Fibroblast of gingiva (primary cell): ENCODE data around the gene PDCD4.
A peak's percentile ranks its signal among the peaks of the same experiment; 100 is the strongest.
"Not testable (repeated sequence)": the region's sequence is repeated elsewhere in the genome, so short reads cannot be mapped to it uniquely, and the experiment has no call there.

ENCODE experiments used
- DNase-seq: peaks from one replicate; pipeline ENCODE4 v3.0.0-alpha.2; 2011; ENCODE audit warnings: low read depth

The PDCD4 gene

GRCh38 chr10:110883924-110884323 is 12.2 kb downstream of the PDCD4 start:
- DNase-seq = no peak

- DNase-seq = no peak
Observed at GRCh38 chr10:110885932-110886674, 14.4 kb downstream of the PDCD4 start.

- DNase-seq = no peak
Observed at GRCh38 chr10:110887560-110887959, 15.8 kb downstream of the PDCD4 start.

GRCh38 chr10:110892602-110893288 is 21.0 kb downstream of the PDCD4 start:
- DNase-seq = no peak

- peak; percentile 52 for DNase-seq
Observed at GRCh38 chr10:110893559-110894179, 21.9 kb downstream of the PDCD4 start.

DNA sequence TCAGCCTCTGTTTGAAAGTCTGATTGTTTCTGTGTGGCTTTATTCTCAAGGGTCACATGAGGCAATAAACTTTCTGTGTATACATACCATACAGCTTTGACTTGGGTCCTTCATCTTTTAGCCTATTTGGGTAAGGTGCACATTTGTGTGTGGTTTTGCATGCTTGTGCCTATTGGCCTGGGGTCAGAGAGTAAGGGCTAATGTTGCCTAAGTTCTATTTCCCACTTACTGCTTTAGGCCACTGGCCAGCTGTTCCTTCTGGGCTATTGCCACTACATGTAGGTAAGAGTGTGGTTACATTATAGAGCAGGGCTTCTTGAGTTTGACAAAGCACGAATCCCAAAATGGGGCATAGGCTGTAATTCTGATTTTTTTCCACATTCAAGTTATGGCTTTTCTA is 25.5 kb downstream of the PDCD4 start:
- DNase-seq = no peak

- no peak for DNase-seq
Observed at GRCh38 chr10:110898391-110898790, 26.7 kb downstream of the PDCD4 start.

DNA sequence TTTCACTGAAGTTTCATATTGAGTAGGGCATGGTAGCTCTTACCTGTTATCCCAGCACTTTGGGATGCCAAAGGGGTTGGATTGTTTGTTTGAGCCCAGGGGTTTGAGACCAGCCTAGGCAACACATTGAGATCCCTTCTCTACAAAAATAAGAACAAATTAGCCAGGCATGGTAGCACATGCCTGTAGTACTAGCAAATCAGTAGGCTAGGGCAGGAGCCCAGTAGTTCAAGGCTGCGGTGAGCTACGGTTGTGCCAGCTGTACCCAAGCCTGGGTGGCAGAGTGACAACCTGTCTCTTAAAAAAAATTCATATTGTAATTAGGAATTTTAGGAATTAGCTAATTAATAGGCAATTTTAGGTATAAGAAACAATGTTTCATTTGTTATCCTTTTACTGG is 29.3 kb downstream of the PDCD4 start:
- no peak for DNase-seq

GRCh38 chr10:110901954-110902819 is 30.5 kb downstream of the PDCD4 start:
- peak; percentile 54 for DNase-seq

DNA sequence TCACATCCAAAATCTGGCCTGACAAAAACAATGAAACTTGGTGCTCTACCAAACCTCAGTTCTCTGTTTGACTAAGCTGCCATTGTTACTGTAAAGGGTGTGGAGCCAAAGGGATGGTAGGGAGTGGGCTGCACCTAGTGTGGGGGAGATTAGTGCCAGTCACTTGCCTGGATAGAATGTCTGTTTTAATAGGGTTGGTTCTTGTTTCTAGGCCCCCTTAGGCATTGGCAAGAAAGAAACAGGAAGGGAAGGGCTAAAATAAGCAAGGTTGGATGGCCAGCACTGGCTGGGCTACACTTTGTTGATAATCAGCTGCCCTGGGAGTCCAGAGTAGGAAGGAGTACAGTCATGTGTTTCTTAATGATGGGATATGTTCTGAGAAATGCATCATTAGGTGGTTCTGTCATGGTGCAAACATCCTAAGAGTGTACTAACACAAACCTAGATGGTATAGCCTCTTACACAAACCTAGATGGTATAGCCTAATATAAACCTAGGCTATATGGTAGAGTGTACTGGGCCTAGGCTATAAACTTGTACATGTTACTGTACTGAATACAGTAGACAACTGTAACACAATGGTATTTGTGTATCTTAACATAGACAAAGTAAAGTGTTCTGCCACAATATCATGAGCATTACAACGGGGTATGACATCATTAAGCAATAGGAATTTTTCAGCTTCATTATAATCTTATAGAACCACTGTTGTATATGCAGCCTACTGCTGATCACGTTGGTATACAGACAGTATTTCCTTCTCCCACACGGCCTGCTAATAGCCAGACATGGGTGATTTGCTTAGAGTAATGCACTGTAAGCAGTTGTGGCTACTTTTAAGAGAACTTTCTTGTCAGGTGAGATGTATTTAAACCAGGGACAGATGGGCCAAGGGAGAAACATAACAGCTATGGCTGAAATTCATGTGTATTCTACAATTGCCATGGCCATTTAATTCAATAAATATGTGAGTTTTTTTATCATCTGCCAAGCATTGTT is 31.9 kb downstream of the PDCD4 start:
- no peak for DNase-seq

- no peak for DNase-seq
Observed at GRCh38 chr10:110910138-110910537, 38.4 kb downstream of the PDCD4 start.

DNA sequence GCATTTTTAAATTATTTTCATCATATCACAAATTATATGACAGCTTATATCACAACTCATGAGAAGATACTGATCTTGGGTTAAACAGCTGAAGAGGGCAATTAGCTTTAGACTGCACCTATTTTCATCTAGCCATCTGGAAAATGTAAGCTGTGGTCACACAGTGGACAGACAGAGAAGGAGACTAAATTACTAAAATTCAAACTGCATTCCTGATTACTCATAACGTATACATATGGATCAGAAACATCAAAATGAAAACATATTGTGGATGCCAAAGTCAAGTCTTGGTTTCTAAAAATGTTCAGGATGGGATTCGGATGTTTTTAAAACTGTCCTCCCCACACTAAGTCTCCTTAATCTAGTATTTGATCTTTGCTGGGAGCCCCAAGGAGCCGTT is 40.6 kb downstream of the PDCD4 start:
- peak; percentile 46 for DNase-seq

- DNase-seq = peak; percentile 46
Observed at GRCh38 chr10:110914431-110914830, 42.7 kb downstream of the PDCD4 start.

- DNase-seq = no peak
Observed at GRCh38 chr10:110915035-110915434, 43.3 kb downstream of the PDCD4 start.

- DNase-seq = not testable (repeated sequence)
Observed at GRCh38 chr10:110915600-110915999, 43.9 kb downstream of the PDCD4 start.

- DNase-seq = peak; percentile 84
Observed at GRCh38 chr10:110916554-110917346, 45.0 kb downstream of the PDCD4 start.

DNA sequence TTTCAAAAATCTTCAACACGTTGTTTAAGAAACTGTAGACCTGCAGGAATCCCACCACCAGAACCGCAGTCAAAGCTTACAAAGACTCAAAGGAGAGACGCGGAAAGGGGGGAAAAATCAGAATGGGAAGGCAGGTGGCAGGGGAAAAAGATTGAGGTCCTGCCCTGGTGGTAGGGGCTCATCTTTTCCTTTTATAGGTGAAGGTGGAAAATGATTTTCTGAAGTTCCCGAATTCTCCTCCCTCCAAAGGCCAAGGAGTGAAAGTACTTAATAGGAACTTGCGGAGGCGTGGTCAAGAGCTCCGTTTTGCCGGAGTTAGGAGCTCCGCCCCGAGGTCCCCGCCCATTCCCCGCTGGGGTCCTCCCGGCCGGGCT is 46.5 kb downstream of the PDCD4 start:
- DNase-seq = peak; percentile 97

DNA sequence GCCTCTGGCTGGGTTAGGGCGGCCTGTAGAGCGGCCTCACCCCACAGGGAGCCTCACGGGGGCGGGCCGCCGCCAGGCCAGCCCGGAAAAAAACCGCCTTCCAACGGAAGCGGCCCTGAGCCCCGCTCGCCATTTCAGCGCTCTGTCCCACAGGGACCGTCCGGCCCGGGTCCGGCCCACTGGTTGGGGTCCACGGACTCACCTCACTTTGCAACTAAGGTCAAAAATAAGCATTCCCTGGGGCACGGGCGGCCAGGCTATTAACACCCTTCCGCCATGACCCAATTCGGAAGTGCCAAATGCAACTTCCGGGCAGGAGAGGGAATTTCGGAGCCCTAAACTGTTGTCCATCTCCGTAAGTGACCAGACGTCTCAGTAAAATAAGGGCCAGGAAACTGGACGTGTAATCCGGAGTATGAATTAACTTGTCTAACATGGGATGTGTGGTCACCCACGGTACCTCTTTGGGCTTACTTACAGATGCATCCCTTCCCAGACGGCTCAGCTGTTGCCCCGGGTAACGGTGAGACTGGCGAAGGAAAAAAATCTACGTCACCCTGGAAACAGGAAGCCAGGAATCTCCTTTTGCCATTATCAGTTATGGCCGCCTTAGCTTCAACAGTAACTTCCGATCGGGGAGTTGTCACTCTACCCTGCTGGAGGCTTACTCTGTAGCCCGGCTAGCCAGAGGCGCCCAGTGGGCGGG is 47.1 kb downstream of the PDCD4 start, which contains the start of gene BBIP1:
Gene BBIP1, minus strand, starts transcription at position 538 of the 706 bp plus-strand sequence. CDS start 1,023 bp downstream, outside the sequence.
- peak; percentile 100 for DNase-seq

DNA sequence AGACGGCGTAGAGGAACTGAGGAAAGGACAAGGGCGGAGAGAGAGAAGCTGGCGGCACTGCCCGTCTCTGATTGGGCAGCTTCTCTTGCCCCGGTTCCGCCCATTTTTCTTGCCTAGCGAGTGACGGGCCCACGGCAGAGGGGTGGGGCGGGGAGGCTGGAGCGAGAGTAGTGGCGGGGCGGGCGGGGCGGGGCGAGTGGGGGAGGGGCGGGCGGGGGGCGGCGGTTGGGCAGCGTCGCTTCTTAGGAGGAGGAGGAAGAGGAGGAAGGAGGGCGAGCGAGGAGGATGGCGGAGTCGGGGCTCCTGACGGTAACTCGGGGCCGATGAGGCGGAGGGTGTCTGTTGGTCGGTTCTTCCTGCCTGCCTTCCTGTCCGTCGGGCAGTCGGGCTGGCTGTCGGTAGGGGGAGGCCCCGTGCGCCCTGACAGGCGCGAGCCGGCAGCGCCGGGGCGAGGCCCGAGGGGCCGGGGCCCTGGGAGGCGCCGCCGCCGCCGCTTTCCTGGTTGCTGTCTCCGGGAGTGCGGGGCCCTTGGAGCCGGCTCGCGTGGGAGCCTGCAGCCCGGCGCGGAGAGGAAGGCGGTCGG is 47.7 kb downstream of the PDCD4 start, which contains the start of gene SHOC2:
Gene SHOC2, plus strand, starts transcription at position 256 of the 583 bp plus-strand sequence. CDS start 44,755 bp downstream, outside the sequence.
- no peak for DNase-seq
